Loucy (cell line): ENCODE measurements around the gene SMIM35.

Experiments used
- EZH2phosphoT487 ChIP-seq: fragments of 200-600 bp; IDR thresholded peaks from 2 replicates; pipeline ENCODE4 v1.6.1; 2018; ENCODE audit warnings: antibody characterized with exemption, mild to moderate bottlenecking, moderate library complexity, borderline replicate concordance
- TF ChIP-seq, protein P1 (sequence below): fragments of 200-600 bp; sonication (generic); conservative IDR thresholded peaks from 2 replicates; pipeline ENCODE4 v1.5.1; 2014; ENCODE audit warnings: mild to moderate bottlenecking, antibody characterized with exemption, low read length

DNA sequence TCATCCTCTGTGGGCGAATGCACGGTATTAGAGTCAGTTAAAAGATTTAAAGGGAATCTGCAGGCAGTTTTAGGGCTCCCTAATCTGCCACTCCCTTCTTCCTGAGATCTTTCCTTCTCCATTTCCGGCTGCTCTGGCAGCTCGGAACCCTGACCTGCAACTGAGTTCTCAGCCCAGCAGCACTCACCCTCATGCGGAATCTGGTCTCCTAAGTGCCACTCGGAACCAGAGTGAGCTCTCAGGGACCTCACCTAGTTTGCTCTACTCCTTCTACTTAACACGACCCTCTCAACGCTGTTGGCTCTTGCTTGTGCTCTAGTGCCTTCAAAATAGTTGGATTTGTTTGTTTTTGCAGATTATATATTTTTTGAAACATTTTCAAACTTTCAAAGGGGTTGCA is 119.9 kb downstream of the SMIM35 start:
- TF ChIP-seq, protein P1, sequence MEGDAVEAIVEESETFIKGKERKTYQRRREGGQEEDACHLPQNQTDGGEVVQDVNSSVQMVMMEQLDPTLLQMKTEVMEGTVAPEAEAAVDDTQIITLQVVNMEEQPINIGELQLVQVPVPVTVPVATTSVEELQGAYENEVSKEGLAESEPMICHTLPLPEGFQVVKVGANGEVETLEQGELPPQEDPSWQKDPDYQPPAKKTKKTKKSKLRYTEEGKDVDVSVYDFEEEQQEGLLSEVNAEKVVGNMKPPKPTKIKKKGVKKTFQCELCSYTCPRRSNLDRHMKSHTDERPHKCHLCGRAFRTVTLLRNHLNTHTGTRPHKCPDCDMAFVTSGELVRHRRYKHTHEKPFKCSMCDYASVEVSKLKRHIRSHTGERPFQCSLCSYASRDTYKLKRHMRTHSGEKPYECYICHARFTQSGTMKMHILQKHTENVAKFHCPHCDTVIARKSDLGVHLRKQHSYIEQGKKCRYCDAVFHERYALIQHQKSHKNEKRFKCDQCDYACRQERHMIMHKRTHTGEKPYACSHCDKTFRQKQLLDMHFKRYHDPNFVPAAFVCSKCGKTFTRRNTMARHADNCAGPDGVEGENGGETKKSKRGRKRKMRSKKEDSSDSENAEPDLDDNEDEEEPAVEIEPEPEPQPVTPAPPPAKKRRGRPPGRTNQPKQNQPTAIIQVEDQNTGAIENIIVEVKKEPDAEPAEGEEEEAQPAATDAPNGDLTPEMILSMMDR: no peak
- no peak for TF ChIP-seq EZH2phosphoT487
